ENCODE data around the gene ALPP. TPM values are rescaled to one million over a fixed set of nuclear protein-coding genes. Genes with fewer than 3 reads are reported as not detected.
A peak's percentile ranks its signal among the peaks of the same experiment; 100 is the strongest.
"Not testable (repeated sequence)": the region's sequence is repeated elsewhere in the genome, so short reads cannot be mapped to it uniquely, and the experiment has no call there.

Gene ALPP
- total RNA-seq: not detected
- polyA plus RNA-seq (2013, experiment 1 of 2): not detected
- polyA plus RNA-seq (2013, experiment 2 of 2): not detected
- long read RNA-seq, experiment 1: 0 reads
- long read RNA-seq, experiment 2: 0 reads
- long read RNA-seq, experiment 3: 0 reads
- long read RNA-seq, experiment 4: 0 reads

- H3K4me1 ChIP-seq (ENCODE audit: control insufficient read depth, insufficient read depth, low read length); H3K27me3 ChIP-seq (ENCODE audit: control insufficient read depth, insufficient read depth, low read length, poor library complexity, severe bottlenecking); H3K36me3 Mint-ChIP-seq (ENCODE audit: low read depth); H3K27ac Mint-ChIP-seq; H3K9ac ChIP-seq (ENCODE audit: extremely low read depth, low read length, poor library complexity, severe bottlenecking); DNase-seq; H3K4me1 Mint-ChIP-seq; H3K4me3 ChIP-seq (ENCODE audit: low read length); H3K9me3 Mint-ChIP-seq; H3K36me3 ChIP-seq (ENCODE audit: control insufficient read depth, insufficient read depth, low read length); H3K27ac ChIP-seq (ENCODE audit: low read depth, low read length); H3K9me3 ChIP-seq (ENCODE audit: control insufficient read depth, low read length); H3K4me3 Mint-ChIP-seq: not testable (repeated sequence)
- peaks cover 22% of the 10 kb centered on the region for H3K27me3 Mint-ChIP-seq (ENCODE audit: insufficient read depth)
- 87% methylated on average over 12 of the region's 12 CpGs; no CpG with 5 or more reads in 1 of the 2 experiments for WGBS, 2 experiments (ENCODE audit: insufficient coverage in 1 of 2, insufficient read length in 1 of 2)
These were observed at the start of gene ALPP for GRCh38 chr2:232378735-232379151. ALPP (plus strand) TSS chr2:232378751; CDS start chr2:232378803, 52 bp downstream.

GRCh38 chr2:232329716-232330067 is 48.9 kb upstream of the ALPP start:
- H3K27ac ChIP-seq (ENCODE audit: low read depth, low read length): no peak overlapping the region

DNA sequence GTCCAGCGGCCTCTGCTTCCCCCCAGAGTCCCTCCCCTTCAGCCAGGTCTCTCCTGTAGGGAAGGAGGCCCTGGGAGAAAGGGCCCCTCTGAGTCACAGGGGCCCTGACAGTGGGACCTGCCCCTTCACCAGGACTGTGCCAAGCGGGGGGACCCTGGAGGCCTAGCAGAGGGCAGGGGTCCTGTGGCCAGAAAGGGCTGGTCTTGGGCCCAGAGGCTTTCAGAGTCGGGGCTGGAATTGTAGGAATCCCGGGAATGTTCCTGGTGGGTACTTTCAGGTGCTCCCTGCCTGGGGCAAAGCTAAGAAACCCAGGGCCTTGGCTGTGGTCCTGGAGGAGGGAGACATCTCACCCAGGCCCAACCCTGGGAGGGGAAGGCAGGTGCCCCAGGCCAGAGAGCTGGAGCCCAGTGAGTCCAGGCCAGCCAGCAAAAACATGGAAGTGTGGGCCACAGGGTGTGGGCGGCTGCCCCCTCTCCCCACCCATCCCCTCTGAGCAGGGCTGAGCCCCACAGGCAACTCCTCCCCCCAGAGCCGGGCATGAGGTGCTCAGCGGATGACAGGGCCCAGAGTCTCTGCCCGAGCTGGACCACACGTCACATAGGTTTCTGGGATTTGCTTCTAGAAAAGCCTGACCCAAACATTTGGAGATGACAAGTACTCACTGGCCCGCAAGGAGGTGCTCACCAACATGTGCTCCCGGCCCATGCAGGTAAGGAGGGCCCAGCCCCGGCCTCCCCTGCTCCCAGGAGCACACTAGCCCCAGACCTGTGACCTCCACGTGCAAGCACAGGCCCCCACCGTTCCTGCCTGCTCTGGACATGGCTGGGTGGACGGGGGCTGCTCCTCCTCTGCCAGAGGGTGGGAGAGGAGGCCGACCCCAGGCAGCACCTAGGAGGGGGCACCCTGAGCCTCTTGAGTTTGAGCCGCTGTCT is 48.2 kb upstream of the ALPP start:
- H3K9ac ChIP-seq (ENCODE audit: extremely low read depth, low read length, poor library complexity, severe bottlenecking): peak overlapping the region; percentile 15
- H3K27me3 ChIP-seq (ENCODE audit: control insufficient read depth, insufficient read depth, low read length, poor library complexity, severe bottlenecking): no peaks in the 10 kb centered on the region
- no peaks in the 10 kb centered on the region for H3K4me1 Mint-ChIP-seq
- H3K27ac ChIP-seq (ENCODE audit: low read depth, low read length): no peak overlapping the region
- peak; percentile 81 for DNase-seq
- H3K4me3 ChIP-seq (ENCODE audit: low read length): no peak overlapping the region
- WGBS, 2 experiments (ENCODE audit: insufficient coverage in 1 of 2, insufficient read length in 1 of 2): 88 to 100% methylated on average over 6 to 14 of the region's 17 CpGs
- no peaks in the 10 kb centered on the region for H3K27me3 Mint-ChIP-seq (ENCODE audit: insufficient read depth)
- H3K4me1 ChIP-seq (ENCODE audit: control insufficient read depth, insufficient read depth, low read length): no peaks in the 10 kb centered on the region
- H3K9me3 Mint-ChIP-seq: no peaks in the 10 kb centered on the region
- no peak for TF ChIP-seq CTCF (conservative IDR thresholded peaks at IDR 0.05)
- no peaks in the 10 kb centered on the region for H3K9me3 ChIP-seq (ENCODE audit: control insufficient read depth, low read length)
- H3K36me3 Mint-ChIP-seq (ENCODE audit: low read depth): no peaks in the 10 kb centered on the region
- no peaks in the 10 kb centered on the region for H3K36me3 ChIP-seq (ENCODE audit: control insufficient read depth, insufficient read depth, low read length)
- no peak overlapping the region for H3K4me3 Mint-ChIP-seq
- no peak overlapping the region for H3K27ac Mint-ChIP-seq

More at GRCh38 chr2:232329716-232330067, 48.9 kb upstream of the ALPP start:
- H3K27me3 ChIP-seq (ENCODE audit: control insufficient read depth, insufficient read depth, low read length, poor library complexity, severe bottlenecking): no peaks in the 10 kb centered on the region
- no peaks in the 10 kb centered on the region for H3K9me3 ChIP-seq (ENCODE audit: control insufficient read depth, low read length)
- Mint-ChIP-seq H3K36me3 (ENCODE audit: low read depth) (no peaks in the 10 kb centered on the region), H3K9me3 (no peaks in the 10 kb centered on the region), H3K27me3 (ENCODE audit: insufficient read depth) (no peaks in the 10 kb centered on the region), H3K4me1 (no peaks in the 10 kb centered on the region), H3K27ac (no peak overlapping the region), H3K4me3 (no peak overlapping the region)
- H3K4me1 ChIP-seq (ENCODE audit: control insufficient read depth, insufficient read depth, low read length): peaks cover under 1% of the 10 kb centered on the region
- no peak overlapping the region for H3K4me3 ChIP-seq (ENCODE audit: low read length)
- no peak for TF ChIP-seq CTCF (conservative IDR thresholded peaks at IDR 0.05)
- no peak for DNase-seq
- 92 to 94% methylated on average over 9 to 15 of the region's 15 CpGs for WGBS, 2 experiments (ENCODE audit: insufficient coverage in 1 of 2, insufficient read length in 1 of 2)
- no peaks in the 10 kb centered on the region for H3K36me3 ChIP-seq (ENCODE audit: control insufficient read depth, insufficient read depth, low read length)
- no peak overlapping the region for H3K9ac ChIP-seq (ENCODE audit: extremely low read depth, low read length, poor library complexity, severe bottlenecking)

DNA sequence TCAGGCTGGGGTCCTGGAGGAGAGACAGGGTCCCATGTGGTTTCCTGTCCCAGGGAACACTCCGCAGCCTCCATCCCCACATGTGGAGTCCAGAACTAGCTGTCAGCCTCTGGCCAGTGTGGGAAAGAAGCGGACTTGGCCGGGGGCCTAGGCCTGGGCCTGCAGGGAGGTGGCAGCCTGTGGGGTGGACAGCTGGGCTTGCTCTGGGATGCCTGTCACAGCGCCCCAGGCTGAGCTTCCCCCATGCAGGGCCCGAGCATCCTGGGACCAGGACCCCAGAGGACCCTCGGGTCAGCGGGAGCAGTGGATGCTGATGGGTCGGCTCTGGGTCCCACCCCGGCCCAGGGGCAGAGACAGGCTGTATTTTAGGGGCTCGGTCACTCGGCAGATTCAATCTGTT is 47.5 kb upstream of the ALPP start:
- H3K4me1 Mint-ChIP-seq; DNase-seq; H3K27me3 ChIP-seq (ENCODE audit: control insufficient read depth, insufficient read depth, low read length, poor library complexity, severe bottlenecking); H3K36me3 ChIP-seq (ENCODE audit: control insufficient read depth, insufficient read depth, low read length); H3K27ac Mint-ChIP-seq; H3K4me3 Mint-ChIP-seq; H3K27me3 Mint-ChIP-seq (ENCODE audit: insufficient read depth); H3K27ac ChIP-seq (ENCODE audit: low read depth, low read length); H3K9me3 Mint-ChIP-seq; H3K4me1 ChIP-seq (ENCODE audit: control insufficient read depth, insufficient read depth, low read length); H3K4me3 ChIP-seq (ENCODE audit: low read length); H3K36me3 Mint-ChIP-seq (ENCODE audit: low read depth); H3K9me3 ChIP-seq (ENCODE audit: control insufficient read depth, low read length); H3K9ac ChIP-seq (ENCODE audit: extremely low read depth, low read length, poor library complexity, severe bottlenecking): not testable (repeated sequence)
- WGBS, 2 experiments (ENCODE audit: insufficient coverage in 1 of 2, insufficient read length in 1 of 2): 94 to 96% methylated on average over 6 to 11 of the region's 11 CpGs

GRCh38 chr2:232331641-232332040 is 46.9 kb upstream of the ALPP start:
- not testable (repeated sequence) for H3K4me1 Mint-ChIP-seq; H3K27ac Mint-ChIP-seq; H3K9me3 Mint-ChIP-seq; H3K4me3 ChIP-seq (ENCODE audit: low read length); H3K4me3 Mint-ChIP-seq; H3K36me3 ChIP-seq (ENCODE audit: control insufficient read depth, insufficient read depth, low read length); H3K36me3 Mint-ChIP-seq (ENCODE audit: low read depth); H3K9me3 ChIP-seq (ENCODE audit: control insufficient read depth, low read length); H3K9ac ChIP-seq (ENCODE audit: extremely low read depth, low read length, poor library complexity, severe bottlenecking); H3K4me1 ChIP-seq (ENCODE audit: control insufficient read depth, insufficient read depth, low read length); H3K27me3 Mint-ChIP-seq (ENCODE audit: insufficient read depth); H3K27me3 ChIP-seq (ENCODE audit: control insufficient read depth, insufficient read depth, low read length, poor library complexity, severe bottlenecking); H3K27ac ChIP-seq (ENCODE audit: low read depth, low read length); DNase-seq
- 89 to 95% methylated on average over 6 to 11 of the region's 11 CpGs for WGBS, 2 experiments (ENCODE audit: insufficient coverage in 1 of 2, insufficient read length in 1 of 2)

Measured in endodermal cell (in vitro differentiated cells).